Ovary (tissue), 3 donors: Measurements from ENCODE around the gene UNC5B.

Experiments
- CTCF ChIP-seq, 3 donors: fragments of 450-650 bp in 2 of 3; fragments of 200-600 bp in 1 of 3; IDR thresholded peaks; one replicate each; pipeline versions ENCODE4 v1.5.1 to v1.8.0; 2016 to 2022; ENCODE audit warnings: antibody characterized with exemption in 3 of 3, mild to moderate bottlenecking in 1 of 3
- POLR2A ChIP-seq: fragments of 450-650 bp; IDR thresholded peaks from one replicate; pipeline ENCODE4 v1.6.1; 2017; ENCODE audit warnings: antibody characterized with exemption, mild to moderate bottlenecking, moderate library complexity
- donor health status: DM: no; HTN: no; CAD: no.

DNA sequence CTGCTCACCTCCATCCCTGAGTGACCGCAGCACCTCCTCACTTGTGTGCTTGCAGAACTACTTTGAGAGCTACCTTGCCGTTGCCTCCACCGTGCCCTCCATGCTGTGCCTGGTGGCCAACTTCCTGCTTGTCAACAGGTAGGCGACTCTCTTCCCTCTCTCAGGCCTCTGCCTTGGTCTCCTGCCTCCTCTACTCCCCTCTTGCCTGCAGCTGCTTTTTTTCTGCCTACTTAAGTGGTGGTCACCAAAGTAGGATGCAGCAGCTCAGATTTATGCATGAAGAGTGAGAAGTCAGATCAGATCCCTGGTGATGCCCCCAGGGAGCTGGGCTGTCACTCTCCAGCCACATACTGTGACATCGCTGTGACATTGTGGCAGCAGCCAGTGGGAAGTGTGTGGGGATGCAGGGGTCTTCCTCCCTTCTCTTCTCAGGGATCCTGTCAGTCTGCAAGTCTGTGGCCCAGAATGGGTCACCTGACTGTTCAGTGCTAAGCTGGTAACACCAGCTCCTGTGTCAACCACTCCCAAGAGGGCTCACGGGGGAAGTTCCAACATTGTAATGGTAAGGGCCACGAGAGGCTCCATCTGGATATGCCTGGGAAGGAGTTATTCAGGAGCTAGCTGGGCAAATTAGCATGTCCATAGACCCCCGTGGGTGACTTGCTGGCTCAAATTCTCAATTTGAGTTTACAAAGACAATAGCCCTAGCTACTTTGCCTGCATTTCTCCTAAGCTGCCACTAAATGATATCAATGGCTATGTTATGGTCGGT is 132.0 kb downstream of the UNC5B start:
- TF ChIP-seq CTCF (IDR thresholded peaks at IDR 0.05) (no peak), POLR2A (no peak)
